GM18519 (cell line): Measurements from ENCODE around the gene ASB2.

ENCODE experiments used
- ATAC-seq: cut with Tn5 transposase; IDR thresholded peaks from one replicate; pipeline ENCODE4 v1.9.1; 2021; ENCODE audit warnings: mild to moderate bottlenecking, moderate library complexity; ENCODE audit not compliant: unreplicated experiment, low FRiP score

Gene ASB2

GRCh38 chr14:93976477-93977057 lies at the start of gene ASB2:
Gene ASB2, minus strand, starts transcription at chr14:93976570. Its CDS starts 12,031 bp downstream, at chr14:93964539.
- no peak for ATAC-seq

- ATAC-seq, result no peak
These were observed 49.4 kb upstream of the ASB2 start for GRCh38 chr14:94025720-94026119.

- ATAC-seq, result no peak
These were observed 48.2 kb upstream of the ASB2 start for GRCh38 chr14:94024549-94024948.

- ATAC-seq, result no peak
These were observed 46.4 kb upstream of the ASB2 start for GRCh38 chr14:94022532-94023411.

GRCh38 chr14:94021416-94022157 lies 45.2 kb upstream of the ASB2 start:
- no peak for ATAC-seq

- ATAC-seq, result no peak
These were observed 44.6 kb upstream of the ASB2 start for GRCh38 chr14:94021001-94021400.

GRCh38 chr14:94020267-94020666 lies 43.9 kb upstream of the ASB2 start:
- no peak for ATAC-seq

- no peak for ATAC-seq
These were observed 43.0 kb upstream of the ASB2 start for GRCh38 chr14:94019329-94019728.

- ATAC-seq, result no peak
These were observed 41.9 kb upstream of the ASB2 start for GRCh38 chr14:94018308-94018707.

GRCh38 chr14:94016446-94016976 lies 40.1 kb upstream of the ASB2 start:
- no peak for ATAC-seq

GRCh38 chr14:94015223-94015622 lies 38.9 kb upstream of the ASB2 start:
- ATAC-seq, result no peak

- no peak for ATAC-seq
These were observed 38.0 kb upstream of the ASB2 start for GRCh38 chr14:94014382-94014781.

GRCh38 chr14:94011795-94012194 lies 35.4 kb upstream of the ASB2 start:
- ATAC-seq, result no peak

- no peak for ATAC-seq
These were observed 34.3 kb upstream of the ASB2 start for GRCh38 chr14:94010625-94011024.

- no peak for ATAC-seq
These were observed 33.4 kb upstream of the ASB2 start for GRCh38 chr14:94009767-94010166.

- ATAC-seq, result no peak
These were observed 31.9 kb upstream of the ASB2 start for GRCh38 chr14:94008234-94008633.

- ATAC-seq, result no peak
These were observed 29.1 kb upstream of the ASB2 start for GRCh38 chr14:94005324-94006073.

- ATAC-seq, result no peak
These were observed 27.6 kb upstream of the ASB2 start for GRCh38 chr14:94004015-94004414.

GRCh38 chr14:94003397-94003796 lies 27.0 kb upstream of the ASB2 start:
- ATAC-seq, result no peak
